ENCODE data around the gene RAG1. TPM values are rescaled to one million over a fixed set of nuclear protein-coding genes. Genes with fewer than 3 reads are reported as not detected.

RAG1 gene
- total and polyA plus RNA-seq, 9 of the 15 experiments (the other 6 are each of a cell fraction or from before 2014, with no cell fraction given): 0.49 to 2.5 (median 1.7) TPM

GRCh38 chr11:36540998-36541397 is 26.8 kb upstream of the RAG1 start (continued):
- TF ChIP-seq, protein P1, sequence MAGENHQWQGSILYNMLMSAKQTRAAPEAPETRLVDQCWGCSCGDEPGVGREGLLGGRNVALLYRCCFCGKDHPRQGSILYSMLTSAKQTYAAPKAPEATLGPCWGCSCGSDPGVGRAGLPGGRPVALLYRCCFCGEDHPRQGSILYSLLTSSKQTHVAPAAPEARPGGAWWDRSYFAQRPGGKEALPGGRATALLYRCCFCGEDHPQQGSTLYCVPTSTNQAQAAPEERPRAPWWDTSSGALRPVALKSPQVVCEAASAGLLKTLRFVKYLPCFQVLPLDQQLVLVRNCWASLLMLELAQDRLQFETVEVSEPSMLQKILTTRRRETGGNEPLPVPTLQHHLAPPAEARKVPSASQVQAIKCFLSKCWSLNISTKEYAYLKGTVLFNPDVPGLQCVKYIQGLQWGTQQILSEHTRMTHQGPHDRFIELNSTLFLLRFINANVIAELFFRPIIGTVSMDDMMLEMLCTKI (IDR thresholded peaks at IDR 0.05; ENCODE audit: partially characterized antibody): no peak
- TF ChIP-seq RBM17 (IDR thresholded peaks at IDR 0.05; ENCODE audit: borderline replicate concordance, low read depth, low read length) (no peak), YBX1 (IDR thresholded peaks at IDR 0.05) (no peak), MEF2D (tag; conservative IDR thresholded peaks at IDR 0.05; ENCODE audit: low read depth) (peak; percentile 80; the same call in 1 of the 2 replicates), BHLHE40 (IDR thresholded peaks at IDR 0.05; ENCODE audit: low read length) (peak; percentile 18; the same call in 1 of the 2 replicates), NRF1 (conservative IDR thresholded peaks at IDR 0.05 in 1 of 2, IDR thresholded peaks at IDR 0.05 in 1 of 2) (no peak), TAF15 (IDR thresholded peaks at IDR 0.05; ENCODE audit: low read depth, low read length) (no peak), JUND (IDR thresholded peaks at IDR 0.05; ENCODE audit: borderline replicate concordance, low read depth, low read length) (0 out of 2 replicates have a peak, but pooled peaks have one; percentile 8), JUND (tag; IDR thresholded peaks at IDR 0.05; ENCODE audit: borderline replicate concordance, low read depth, low read length) (peak; percentile 43; the same call in 1 of the 3 replicates), ZEB2 (IDR thresholded peaks at IDR 0.05) (no peak), RBM39 (optimal IDR thresholded peaks at IDR 0.05; ENCODE audit: low read depth, low read length) (no peak), EGR1 (conservative IDR thresholded peaks at IDR 0.05) (no peak), ZNF75A (CRISPR knock-in tag; IDR thresholded peaks at IDR 0.05) (no peak), CEBPB (tag; IDR thresholded peaks at IDR 0.05) (peak; percentile 16; the same call in 1 of the 2 replicates), FOXO4 (CRISPR knock-in tag; IDR thresholded peaks at IDR 0.05) (no peak), ZNF146 (CRISPR knock-in tag; IDR thresholded peaks at IDR 0.05; ENCODE audit: unreplicated experiment) (no peak)
- TF ChIP-seq, protein P2, sequence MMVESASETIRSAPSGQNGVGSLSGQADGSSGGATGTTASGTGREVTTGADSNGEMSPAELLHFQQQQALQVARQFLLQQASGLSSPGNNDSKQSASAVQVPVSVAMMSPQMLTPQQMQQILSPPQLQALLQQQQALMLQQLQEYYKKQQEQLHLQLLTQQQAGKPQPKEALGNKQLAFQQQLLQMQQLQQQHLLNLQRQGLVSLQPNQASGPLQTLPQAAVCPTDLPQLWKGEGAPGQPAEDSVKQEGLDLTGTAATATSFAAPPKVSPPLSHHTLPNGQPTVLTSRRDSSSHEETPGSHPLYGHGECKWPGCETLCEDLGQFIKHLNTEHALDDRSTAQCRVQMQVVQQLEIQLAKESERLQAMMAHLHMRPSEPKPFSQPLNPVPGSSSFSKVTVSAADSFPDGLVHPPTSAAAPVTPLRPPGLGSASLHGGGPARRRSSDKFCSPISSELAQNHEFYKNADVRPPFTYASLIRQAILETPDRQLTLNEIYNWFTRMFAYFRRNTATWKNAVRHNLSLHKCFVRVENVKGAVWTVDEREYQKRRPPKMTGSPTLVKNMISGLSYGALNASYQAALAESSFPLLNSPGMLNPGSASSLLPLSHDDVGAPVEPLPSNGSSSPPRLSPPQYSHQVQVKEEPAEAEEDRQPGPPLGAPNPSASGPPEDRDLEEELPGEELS (CRISPR knock-in tag; IDR thresholded peaks at IDR 0.05; ENCODE audit: borderline replicate concordance): 0 out of 2 replicates have a peak, but pooled peaks have one; percentile 38
- TF ChIP-seq, protein P3, sequence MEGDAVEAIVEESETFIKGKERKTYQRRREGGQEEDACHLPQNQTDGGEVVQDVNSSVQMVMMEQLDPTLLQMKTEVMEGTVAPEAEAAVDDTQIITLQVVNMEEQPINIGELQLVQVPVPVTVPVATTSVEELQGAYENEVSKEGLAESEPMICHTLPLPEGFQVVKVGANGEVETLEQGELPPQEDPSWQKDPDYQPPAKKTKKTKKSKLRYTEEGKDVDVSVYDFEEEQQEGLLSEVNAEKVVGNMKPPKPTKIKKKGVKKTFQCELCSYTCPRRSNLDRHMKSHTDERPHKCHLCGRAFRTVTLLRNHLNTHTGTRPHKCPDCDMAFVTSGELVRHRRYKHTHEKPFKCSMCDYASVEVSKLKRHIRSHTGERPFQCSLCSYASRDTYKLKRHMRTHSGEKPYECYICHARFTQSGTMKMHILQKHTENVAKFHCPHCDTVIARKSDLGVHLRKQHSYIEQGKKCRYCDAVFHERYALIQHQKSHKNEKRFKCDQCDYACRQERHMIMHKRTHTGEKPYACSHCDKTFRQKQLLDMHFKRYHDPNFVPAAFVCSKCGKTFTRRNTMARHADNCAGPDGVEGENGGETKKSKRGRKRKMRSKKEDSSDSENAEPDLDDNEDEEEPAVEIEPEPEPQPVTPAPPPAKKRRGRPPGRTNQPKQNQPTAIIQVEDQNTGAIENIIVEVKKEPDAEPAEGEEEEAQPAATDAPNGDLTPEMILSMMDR (IDR thresholded peaks at IDR 0.05 in 2 of 3, conservative IDR thresholded peaks at IDR 0.05 in 1 of 3; ENCODE audit: insufficient read depth in 2 of 3, low read depth in 1 of 3, low read length in 3 of 3): peak; percentile 55 to 72 (median 62)

Data from K562 (cell line).